A549 (cell line): ENCODE measurements around the gene C3orf70. TPM values are rescaled to one million over a fixed set of nuclear protein-coding genes. Genes with fewer than 3 reads are reported as not detected.

ENCODE experiments used
- ATAC-seq, 2 experiments: fragments of 200-7000 bp in 1 of 2; fragments of >200 bp in 1 of 2; cut with Nextera tagmentation in 1 of 2; cut with Tn5 transposase in 1 of 2; 3 replicates each; pipeline versions ENCODE4 v1.8.0 to v1.9.1; 2018 to 2020; ENCODE audit warnings: mild to moderate bottlenecking in 1 of 2, moderate library complexity in 1 of 2
- CTCF ChIA-PET: fragments of 300-600 bp; sonication (Branson Sonifier 250); formaldehyde crosslinking; extraction: SDS; loops from one replicate; lab custom pipeline; 2021; ENCODE audit warnings: antibody characterized with exemption, inconsistent platforms; lab: Yijun Ruan, JAX
- POLR2A ChIA-PET: fragments of 350-600 bp; formaldehyde crosslinking; extraction: SDS; loops from one replicate; lab custom pipeline; 2021; ENCODE audit warnings: antibody characterized with exemption, inconsistent platforms; lab: Yijun Ruan, JAX
- DNase-seq, 2 experiments: peaks; one replicate each; pipeline versions ENCODE4 v3.0.0 to v3.0.0-alpha.2; 2011 to 2016; ENCODE audit warnings: low read depth in 1 of 2, low spot score in 1 of 2
- FAIRE-seq: peaks from 2 replicates; lab custom pipeline; 2011; peaks lifted over from hg19 to GRCh38; lab: Jason Lieb, UNC
- H3K27ac ChIP-seq, 2 experiments: fragments of >200 bp; sonication (Bioruptor Twin); formaldehyde crosslinking; 3 replicates each; pipeline ENCODE4 v1.5.1; 2016 to 2017
- H3K4me1 ChIP-seq: fragments of >200 bp; sonication (Bioruptor Twin); formaldehyde crosslinking; 3 replicates; pipeline ENCODE4 v1.6.1; 2016
- H3K4me2 ChIP-seq: fragments of >200 bp; sonication (Bioruptor Twin); formaldehyde crosslinking; 3 replicates; pipeline ENCODE4 v1.6.1; 2016
- H3K4me3 ChIP-seq: fragments of >200 bp; sonication (Bioruptor Twin); formaldehyde crosslinking; 3 replicates; pipeline ENCODE4 v1.5.1; 2016
- H3K9me3 ChIP-seq: fragments of >200 bp; sonication (Bioruptor Twin); formaldehyde crosslinking; 3 replicates; pipeline ENCODE4 v1.6.1; 2016
- CBX2 ChIP-seq: fragments of 200-600 bp; sonication (generic); IDR thresholded peaks from 2 replicates; pipeline ENCODE4 v1.6.1; 2016; ENCODE audit warnings: low read depth, mild to moderate bottlenecking, borderline replicate concordance
- CEBPB ChIP-seq, 2 experiments: fragments of >200 bp in 1 of 2; sonication (Bioruptor Twin) in 1 of 2; formaldehyde crosslinking in 1 of 2; IDR thresholded peaks; 2 replicates each; pipeline ENCODE4 v1.6.1; 2012 to 2016
- CHD2 ChIP-seq: fragments of 150-350 bp; IDR thresholded peaks from 2 replicates; pipeline ENCODE4 v1.6.1; 2014; ENCODE audit warnings: low read length; ENCODE audit not compliant: partially characterized antibody
- FOSB ChIP-seq: fragments of 250-450 bp; sonication (Bioruptor Pico); IDR thresholded peaks from 2 replicates; pipeline ENCODE4 v1.5.0; 2020; ENCODE audit warnings: mild to moderate bottlenecking, moderate library complexity
- HEYL ChIP-seq: fragments of 250-450 bp; sonication (Bioruptor Pico); IDR thresholded peaks from 2 replicates; pipeline ENCODE4 v1.8.0; 2021; ENCODE audit warnings: mild to moderate bottlenecking, moderate library complexity
- HOXA7 ChIP-seq: fragments of 250-450 bp; sonication (Bioruptor Pico); IDR thresholded peaks from 2 replicates; pipeline ENCODE4 v1.5.0; 2020; ENCODE audit warnings: mild to moderate bottlenecking, moderate library complexity
- HOXB13 ChIP-seq: fragments of 250-450 bp; sonication (Bioruptor Pico); IDR thresholded peaks from 2 replicates; pipeline ENCODE4 v1.5.0; 2020; ENCODE audit warnings: low read depth, mild to moderate bottlenecking, moderate library complexity
- NPAS2 ChIP-seq: fragments of 250-450 bp; sonication (Bioruptor Pico); IDR thresholded peaks from 2 replicates; pipeline ENCODE4 v1.8.0; 2022; ENCODE audit warnings: mild to moderate bottlenecking, moderate library complexity, borderline replicate concordance
- POLR2A ChIP-seq: IDR thresholded peaks from 2 replicates; pipeline ENCODE4 v1.6.1; 2012; ENCODE audit warnings: mild to moderate bottlenecking, low read length
- RARB ChIP-seq: fragments of 250-450 bp; sonication (Bioruptor Pico); IDR thresholded peaks from 2 replicates; pipeline ENCODE4 v1.8.0; 2021; ENCODE audit warnings: mild to moderate bottlenecking, moderate library complexity
- RCOR1 ChIP-seq: fragments of 150-350 bp; IDR thresholded peaks from 2 replicates; pipeline ENCODE4 v1.6.1; 2014; ENCODE audit warnings: antibody characterized with exemption, low read length, low read depth
- SMC3 ChIP-seq: fragments of >200 bp; sonication (Bioruptor Twin); formaldehyde crosslinking; IDR thresholded peaks from 3 replicates; pipeline ENCODE4 v1.6.1; 2018; ENCODE audit warnings: inconsistent platforms
- SREBF2 ChIP-seq: fragments of 450-650 bp; IDR thresholded peaks from 2 replicates; pipeline ENCODE4 v1.6.1; 2014; ENCODE audit warnings: mild to moderate bottlenecking, moderate library complexity
- TFCP2L1 ChIP-seq: fragments of 250-450 bp; sonication (Bioruptor Pico); IDR thresholded peaks from 2 replicates; pipeline ENCODE4 v1.5.0; 2021; ENCODE audit warnings: mild to moderate bottlenecking
- TP53 ChIP-seq: fragments of 250-450 bp; sonication (Bioruptor Pico); IDR thresholded peaks from 2 replicates; pipeline ENCODE4 v1.5.0; 2021; ENCODE audit warnings: mild to moderate bottlenecking, moderate library complexity
- ZFP36 ChIP-seq: fragments of 450-650 bp; IDR thresholded peaks from 2 replicates; pipeline ENCODE4 v1.6.1; 2014; ENCODE audit warnings: borderline replicate concordance; ENCODE audit not compliant: partially characterized antibody
- ZNF302 ChIP-seq: fragments of 250-450 bp; sonication (Bioruptor Pico); IDR thresholded peaks from 2 replicates; pipeline ENCODE4 v1.9.0; 2021; ENCODE audit warnings: inconsistent platforms, mild to moderate bottlenecking, moderate library complexity
- WGBS: methylation state at CpG from one replicate; pipeline ENCODE4 v1.1.6; 2017; ENCODE audit errors: missing lambda C conversion rate; 5-methylcytosine and 5-hydroxymethylcytosine counted together
- polyA plus RNA-seq, 4 experiments: library from polyadenylated mRNA; depleted of rRNA in 3 of 4; stranded (reverse); fragments of >200 nt; fragmentation: RNase III in 1 of 4; extraction: RNeasy Plus Mini Kit Qiagen cat#74134 plus additional on column Dnase treatment in 1 of 4; gene quantifications; 2 replicates in 3 of 4; 3 replicates in 1 of 4; pipeline ENCODE4 v1.2.3, GENCODE V29; 2011 to 2017
- TF ChIP-seq, protein P1 (sequence below): fragments of 450-650 bp; IDR thresholded peaks from 2 replicates; pipeline ENCODE4 v1.6.1; 2014; ENCODE audit warnings: antibody characterized with exemption
- TF ChIP-seq, protein P2 (sequence below): IDR thresholded peaks from 2 replicates; pipeline ENCODE4 v1.6.1; 2012

Gene C3orf70
- polyA plus RNA-seq, 2 of the 4 experiments (the other 2 are of a cell fraction): 0.01 TPM; not detected in 1

DNA sequence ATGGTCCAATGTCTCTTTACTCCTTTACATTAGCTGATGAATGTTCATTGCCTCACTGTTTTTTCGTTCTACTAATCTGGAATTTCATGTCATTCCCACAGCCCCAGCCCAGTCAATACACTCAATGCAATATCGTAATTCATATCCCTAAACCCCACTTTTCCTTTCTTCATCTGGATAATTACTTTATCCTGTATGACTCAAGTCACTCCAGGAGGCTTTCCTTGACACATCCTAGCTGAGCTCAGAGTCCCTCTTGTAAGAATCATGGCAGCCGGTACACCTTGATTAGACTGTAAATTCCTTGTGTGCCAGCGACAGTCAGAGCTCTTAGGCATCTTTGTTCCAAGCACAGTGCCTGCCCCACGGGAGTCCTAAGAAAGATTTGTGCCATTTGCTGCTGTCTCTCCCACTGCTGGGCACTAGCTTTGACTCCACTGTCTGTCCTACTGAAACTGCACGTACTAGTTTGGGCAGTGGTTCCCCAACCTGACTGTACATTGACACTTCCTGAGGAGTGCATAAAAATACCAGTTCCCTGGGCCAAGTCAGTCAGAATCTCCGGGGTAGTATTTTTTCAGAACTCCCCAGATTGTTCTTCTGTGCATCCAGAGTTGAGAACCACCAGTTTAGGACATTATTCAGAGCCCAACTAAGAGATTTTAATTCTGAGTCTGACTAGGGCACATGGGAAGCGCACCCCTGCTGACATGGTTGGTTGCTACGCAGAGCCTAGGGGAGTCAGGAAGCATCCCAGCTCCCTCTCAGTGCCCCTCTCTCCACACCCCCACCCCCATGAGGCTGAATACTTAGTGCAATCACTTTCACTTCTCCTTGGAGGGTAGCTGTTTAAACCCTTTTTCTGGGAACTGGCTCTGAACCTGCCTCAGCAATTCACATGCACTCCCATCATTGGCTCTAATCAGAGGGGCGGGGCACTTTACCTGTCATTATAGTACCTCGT is 19.5 kb upstream of the C3orf70 start:
- H3K4me2 ChIP-seq: no peak overlapping the region
- CTCF ChIA-PET: interaction anchor here (1.1 to 1.2 kb wide), 2 partner anchors 11 to 221 kb away, joined by 3 to 4 read pairs; no protein-coding TSS in a partner anchor
- no peak for DNase-seq
- H3K4me3 ChIP-seq: no peak overlapping the region
- 61% methylated on average over 9 of the region's 11 CpGs for WGBS
- no peaks in the 10 kb centered on the region for H3K9me3 ChIP-seq
- ATAC-seq: no peak
- POLR2A ChIA-PET: no interaction called here
- no peak for TF ChIP-seq ZNF302 (CRISPR knock-in tag)
- no peak for TF ChIP-seq CEBPB (IDR thresholded peaks at IDR 0.05)
- TF ChIP-seq TP53 (CRISPR knock-in tag): no peak
- TF ChIP-seq RARB: no peak
- no peak for TF ChIP-seq CBX2
- no peak for TF ChIP-seq HOXB13 (CRISPR knock-in tag)
- TF ChIP-seq SMC3: no peak
- TF ChIP-seq, all 56 proteins: peak for 0
- no peak for FAIRE-seq
- Histone ChIP-seq H3K4me1 (no peaks in the 10 kb centered on the region), H3K27ac (no peak overlapping the region)

DNA sequence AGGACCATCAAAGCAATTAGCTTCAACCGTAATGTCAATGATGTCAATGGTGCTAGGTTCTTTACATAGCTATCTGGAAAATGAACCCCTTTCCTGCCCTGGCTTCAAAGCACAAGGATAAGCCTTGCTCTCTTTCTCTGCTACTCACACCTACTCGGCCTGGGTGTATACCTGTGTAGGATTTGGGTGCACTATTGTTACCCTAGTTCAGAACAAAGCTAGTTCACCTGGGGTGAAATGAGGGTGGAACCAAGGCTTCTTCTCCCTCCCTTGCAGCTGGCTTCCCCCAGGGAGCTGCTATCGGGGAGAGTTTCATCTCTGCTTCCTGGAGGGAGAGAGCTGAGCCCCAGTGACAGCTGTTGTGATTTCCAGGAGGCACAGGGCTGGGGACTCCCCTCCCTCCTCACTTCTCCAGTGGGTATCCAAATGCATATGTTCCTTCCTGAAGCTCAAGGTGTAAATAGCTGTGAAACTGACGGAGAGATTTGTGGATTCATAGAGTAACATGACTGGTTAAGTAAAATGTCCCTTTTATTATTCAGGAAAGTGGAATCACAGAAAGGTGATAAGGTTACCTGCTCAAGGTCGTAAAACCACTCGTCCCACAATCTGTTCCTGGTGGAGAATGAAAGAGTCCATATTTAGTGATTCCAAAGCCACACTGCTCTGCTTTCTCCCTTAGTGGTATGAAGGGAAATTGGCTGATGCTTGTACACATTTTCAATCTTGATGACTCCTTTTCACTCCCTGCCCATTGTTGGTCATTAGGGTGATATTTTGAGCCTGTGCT is 11.8 kb upstream of the C3orf70 start:
- Histone ChIP-seq H3K9me3 (no peaks in the 10 kb centered on the region), H3K4me3 (no peak overlapping the region), H3K4me2 (no peak overlapping the region), H3K27ac (no peak overlapping the region), H3K4me1 (no peaks in the 10 kb centered on the region)
- DNase-seq (no peak), ATAC-seq (no peak), FAIRE-seq (no peak)
- TF ChIP-seq, protein P1, sequence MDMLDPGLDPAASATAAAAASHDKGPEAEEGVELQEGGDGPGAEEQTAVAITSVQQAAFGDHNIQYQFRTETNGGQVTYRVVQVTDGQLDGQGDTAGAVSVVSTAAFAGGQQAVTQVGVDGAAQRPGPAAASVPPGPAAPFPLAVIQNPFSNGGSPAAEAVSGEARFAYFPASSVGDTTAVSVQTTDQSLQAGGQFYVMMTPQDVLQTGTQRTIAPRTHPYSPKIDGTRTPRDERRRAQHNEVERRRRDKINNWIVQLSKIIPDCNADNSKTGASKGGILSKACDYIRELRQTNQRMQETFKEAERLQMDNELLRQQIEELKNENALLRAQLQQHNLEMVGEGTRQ: no peak
- TF ChIP-seq HOXA7 (CRISPR knock-in tag): no peak
- TF ChIP-seq, protein P2, sequence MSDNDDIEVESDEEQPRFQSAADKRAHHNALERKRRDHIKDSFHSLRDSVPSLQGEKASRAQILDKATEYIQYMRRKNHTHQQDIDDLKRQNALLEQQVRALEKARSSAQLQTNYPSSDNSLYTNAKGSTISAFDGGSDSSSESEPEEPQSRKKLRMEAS: no peak
- TF ChIP-seq ZFP36: no peak
- TF ChIP-seq POLR2A: no peak
- TF ChIP-seq NPAS2 (CRISPR knock-in tag): no peak
- TF ChIP-seq CHD2: no peak
- TF ChIP-seq TFCP2L1 (CRISPR knock-in tag): no peak
- no peak for TF ChIP-seq SREBF2
- no peak for TF ChIP-seq HOXB13 (CRISPR knock-in tag)
- TF ChIP-seq RCOR1: no peak
- TF ChIP-seq HEYL: no peak
- no peak for TF ChIP-seq RARB
- TF ChIP-seq FOSB: no peak
- ChIA-PET POLR2A (no interaction called here), CTCF (interaction anchor here (0.9 to 1.4 kb wide), 2 partner anchors 14 to 1937 kb away, joined by 3 read pairs; no protein-coding TSS in a partner anchor)
- WGBS: 51% methylated on average over 6 of the region's 6 CpGs

DNA sequence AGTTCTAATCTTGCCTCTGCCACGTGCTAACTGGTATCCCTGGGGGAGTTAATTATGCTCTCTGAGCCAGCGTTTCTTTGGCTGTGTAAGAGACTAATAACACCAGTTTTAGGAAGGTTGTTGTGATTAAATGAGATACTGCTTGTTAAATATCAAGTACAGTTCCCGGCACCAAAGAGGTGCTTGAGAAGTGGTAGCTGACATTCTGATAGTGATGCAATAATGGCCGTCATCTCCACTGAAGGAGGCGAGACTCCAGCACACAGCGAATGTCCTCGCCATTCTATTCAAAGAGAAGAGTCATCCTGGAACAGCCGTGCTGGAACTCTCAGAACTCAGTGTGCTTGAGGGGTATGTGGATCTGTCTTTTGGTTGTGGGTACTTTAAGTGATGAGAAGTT is 9.8 kb upstream of the C3orf70 start:
- no peak overlapping the region for H3K27ac ChIP-seq
- CTCF ChIA-PET: interaction anchor here (0.7 to 1.5 kb wide), 2 partner anchors 10 to 13 kb away, joined by 3 read pairs; partner anchors contain the start of gene C3orf70
- TF ChIP-seq, protein P2: no peak
- POLR2A ChIA-PET: no interaction called here
- no peak overlapping the region for H3K4me3 ChIP-seq
- ATAC-seq (no peak), FAIRE-seq (no peak), DNase-seq (no peak)
- no peaks in the 10 kb centered on the region for H3K4me1 ChIP-seq
- WGBS: 56% methylated on average over 8 of the region's 8 CpGs
- H3K4me2 ChIP-seq: no peak overlapping the region
- H3K9me3 ChIP-seq: no peaks in the 10 kb centered on the region
